Tibial nerve (tissue), 4 donors: Measurements from ENCODE around the gene MASP1. TPM values are rescaled to one million over a fixed set of nuclear protein-coding genes. Genes with fewer than 3 reads are reported as not detected.

Experiments used
- DNase-seq, 2 donors: peaks; one replicate each; pipeline ENCODE4 v3.0.0-alpha.2; 2019; ENCODE audit warnings: low spot score in 2 of 2
- H3K27ac ChIP-seq, 4 donors: fragments of 200-600 bp; sonication (generic) in 3 of 4; one replicate each; pipeline ENCODE4 v1.5.1; 2017 to 2019; ENCODE audit warnings: mild to moderate bottlenecking in 1 of 4
- H3K27me3 ChIP-seq, 2 donors: fragments of 200-600 bp; sonication (generic) in 1 of 2; one replicate each; pipeline versions ENCODE4 v1.5.1 to v1.6.0; 2017 to 2019
- H3K36me3 ChIP-seq, 3 donors: fragments of 200-600 bp; sonication (generic); one replicate each; pipeline ENCODE4 v1.5.1; 2018 to 2019
- H3K4me1 ChIP-seq, 4 donors: fragments of 200-600 bp; sonication (generic) in 3 of 4; one replicate each; pipeline ENCODE4 v1.5.1; 2017 to 2019
- H3K4me3 ChIP-seq, 4 donors: fragments of 200-600 bp; sonication (generic) in 3 of 4; one replicate each; pipeline ENCODE4 v1.5.1; 2017 to 2019; ENCODE audit warnings: mild to moderate bottlenecking in 1 of 4, moderate library complexity in 1 of 4
- H3K9me3 ChIP-seq, 4 donors: fragments of 200-600 bp; sonication (generic) in 3 of 4; one replicate each; pipeline ENCODE4 v1.5.1; 2017 to 2019
- CTCF ChIP-seq, 5 experiments: fragments of 200-600 bp in 3 of 5; fragments of 450-650 bp in 2 of 5; sonication (generic) in 3 of 5; IDR thresholded peaks; one replicate each; pipeline ENCODE4 v1.5.1; 2016 to 2019; ENCODE audit warnings: antibody characterized with exemption in 5 of 5, mild to moderate bottlenecking in 3 of 5, moderate library complexity in 2 of 5
- EP300 ChIP-seq, 2 donors: sonication (generic); formaldehyde crosslinking; IDR thresholded peaks; one replicate each; pipeline ENCODE4 v1.6.1; 2017; ENCODE audit warnings: antibody characterized with exemption in 2 of 2, mild to moderate bottlenecking in 1 of 2
- POLR2A ChIP-seq, 2 donors: fragments of 450-650 bp; IDR thresholded peaks; one replicate each; pipeline ENCODE4 v1.6.1; 2017; ENCODE audit warnings: antibody characterized with exemption in 2 of 2, mild to moderate bottlenecking in 2 of 2, moderate library complexity in 2 of 2
- WGBS, 2 donors: methylation state at CpG; one replicate each; pipeline ENCODE4 v1.1.5; 2018; 5-methylcytosine and 5-hydroxymethylcytosine counted together
- total RNA-seq, 4 donors: library from RNA; depleted of rRNA; stranded (reverse); fragments of >200 nt; gene quantifications; one replicate each; pipeline ENCODE4 v1.1.0, GENCODE V29; 2016

Gene MASP1
- total RNA-seq, 4 donors from 2014 or later = 2.0 to 10.9 (median 4.7) TPM

DNA sequence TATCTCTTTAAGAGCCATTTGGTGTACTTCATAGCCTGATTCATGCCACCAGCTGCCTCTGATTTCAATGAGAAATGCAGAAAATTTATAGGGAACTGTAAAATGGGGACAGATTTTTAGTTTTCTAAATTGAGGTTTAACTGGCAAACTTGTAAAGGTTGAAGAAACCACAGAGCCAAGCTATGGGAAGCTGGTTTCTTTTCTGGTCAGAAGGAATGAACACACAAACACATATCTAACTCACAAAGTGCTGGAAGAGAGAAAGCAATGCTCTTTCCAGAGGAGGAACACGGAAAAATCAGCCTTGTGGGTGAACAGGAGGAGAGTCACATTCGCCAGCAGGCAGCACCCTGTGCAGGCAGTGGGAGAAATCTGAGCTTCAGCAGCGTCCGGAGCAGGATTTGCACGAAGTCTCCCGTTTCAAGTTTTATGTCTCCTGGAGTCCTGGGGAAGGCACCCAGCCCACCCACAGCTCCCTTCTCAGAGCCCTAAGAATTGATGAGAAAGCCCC is 481 bp downstream of the MASP1 start:
- no peak for DNase-seq
- Histone ChIP-seq H3K9me3 (no peaks in the 10 kb centered on the region), H3K4me3 (peak overlapping the region; percentile 2 to 32 (median 6)), H3K27ac (peak overlapping the region in 2 of 4 donors; percentile 45 to 69), H3K36me3 (no peaks in the 10 kb centered on the region), H3K27me3 (no peaks in the 10 kb centered on the region), H3K4me1 (peaks cover 0 to 48% (median 7%) of the 10 kb centered on the region in 4 donors)
- WGBS, 2 donors = 19 to 20% methylated on average over 4 to 6 of the region's 6 CpGs
- no peak for TF ChIP-seq POLR2A (IDR thresholded peaks at IDR 0.05)
- no peak for TF ChIP-seq CTCF (IDR thresholded peaks at IDR 0.05)
- TF ChIP-seq EP300 (IDR thresholded peaks at IDR 0.05) = no peak

GRCh38 chr3:187290503-187290902 is 1.0 kb downstream of the MASP1 start:
- Histone ChIP-seq H3K4me1 (peaks cover 0 to 48% (median 7%) of the 10 kb centered on the region in 4 donors), H3K4me3 (no peak overlapping the region), H3K9me3 (no peaks in the 10 kb centered on the region), H3K27ac (peak overlapping the region in 1 of 4 donors; percentile 69), H3K36me3 (no peaks in the 10 kb centered on the region), H3K27me3 (no peaks in the 10 kb centered on the region)
- TF ChIP-seq CTCF (IDR thresholded peaks at IDR 0.05) (no peak), EP300 (IDR thresholded peaks at IDR 0.05) (no peak), POLR2A (IDR thresholded peaks at IDR 0.05) (no peak)
- 69 to 87% methylated on average over 1 of the region's 1 CpG for WGBS, 2 donors
- no peak for DNase-seq

DNA sequence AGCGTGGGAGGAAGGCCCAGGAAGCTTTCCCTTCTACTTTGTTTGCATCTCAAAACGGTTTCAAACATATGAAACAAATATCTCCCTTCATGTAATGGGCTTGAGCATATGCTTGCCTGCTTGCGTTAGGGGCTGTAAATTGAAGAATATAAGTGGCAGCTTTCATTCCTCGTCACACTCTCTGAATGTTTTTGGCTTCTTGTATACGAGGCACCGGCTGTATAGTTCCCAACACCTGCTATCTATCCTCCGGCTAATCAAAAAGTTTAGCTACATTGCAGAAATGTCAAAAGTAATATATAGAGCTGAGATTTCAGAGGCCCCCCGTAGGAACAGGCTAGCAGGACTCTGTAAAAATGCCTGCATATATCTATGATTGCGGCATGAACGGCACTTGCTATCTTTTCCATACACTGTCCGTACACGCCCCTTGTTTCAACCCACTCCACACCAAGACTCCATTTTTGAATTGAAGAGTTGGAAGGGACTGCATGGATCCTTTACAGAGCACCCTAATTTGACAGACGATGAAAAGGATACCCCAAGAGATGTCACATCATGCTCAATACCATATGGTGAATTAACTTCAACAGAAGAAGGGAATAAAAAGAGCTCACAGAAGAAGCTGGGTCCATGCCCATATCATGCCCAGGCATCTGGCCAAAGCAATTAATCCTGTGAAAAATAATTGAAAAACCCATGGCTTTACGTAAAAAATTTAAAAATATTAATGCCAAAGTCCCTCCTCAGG is 2.5 kb downstream of the MASP1 start:
- WGBS, 2 donors = 75 to 80% methylated on average over 14 of the region's 14 CpGs
- Histone ChIP-seq H3K4me1 (peaks cover 0 to 48% (median 7%) of the 10 kb centered on the region in 4 donors), H3K9me3 (no peaks in the 10 kb centered on the region), H3K27me3 (no peaks in the 10 kb centered on the region), H3K27ac (no peak overlapping the region), H3K36me3 (no peaks in the 10 kb centered on the region), H3K4me3 (no peak overlapping the region)
- no peak for DNase-seq
- no peak for TF ChIP-seq CTCF (IDR thresholded peaks at IDR 0.05)
- no peak for TF ChIP-seq POLR2A (IDR thresholded peaks at IDR 0.05)

GRCh38 chr3:187288131-187288854 is 3.2 kb downstream of the MASP1 start:
- 36 to 43% methylated on average over 8 of the region's 8 CpGs for WGBS, 2 donors
- peak in 1 of 2 donors; percentile 46 for TF ChIP-seq EP300 (IDR thresholded peaks at IDR 0.05)
- TF ChIP-seq POLR2A (IDR thresholded peaks at IDR 0.05) = no peak
- no peak for TF ChIP-seq CTCF (IDR thresholded peaks at IDR 0.05)
- Histone ChIP-seq H3K36me3 (no peaks in the 10 kb centered on the region), H3K27me3 (no peaks in the 10 kb centered on the region), H3K27ac (no peak overlapping the region), H3K4me3 (no peak overlapping the region), H3K4me1 (peaks cover 0 to 48% (median 7%) of the 10 kb centered on the region in 4 donors), H3K9me3 (no peaks in the 10 kb centered on the region)
- no peak for DNase-seq

DNA sequence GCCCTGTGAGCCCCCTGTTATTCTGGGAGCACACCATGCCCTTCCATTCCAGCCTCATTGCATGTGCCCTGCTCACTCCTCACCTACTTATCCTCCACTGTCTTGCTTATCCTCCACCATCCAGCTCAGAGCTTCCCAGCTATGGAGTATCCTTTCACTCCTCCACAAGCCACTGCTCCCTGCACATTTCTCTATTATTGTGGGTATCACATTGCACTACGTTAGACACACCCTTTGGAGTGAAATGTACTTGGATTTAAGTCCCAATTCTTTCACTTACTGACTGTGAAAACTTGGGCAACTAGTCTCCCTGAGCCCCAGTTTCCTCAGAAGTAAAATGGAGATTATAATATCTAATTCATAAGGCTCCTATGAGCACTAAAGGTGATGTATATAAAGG is 4.3 kb downstream of the MASP1 start:
- H3K4me3 ChIP-seq = no peak overlapping the region
- DNase-seq = no peak
- 51 to 54% methylated on average over 1 of the region's 1 CpG for WGBS, 2 donors
- no peak for TF ChIP-seq EP300 (IDR thresholded peaks at IDR 0.05)
- no peak for TF ChIP-seq POLR2A (IDR thresholded peaks at IDR 0.05)
- TF ChIP-seq CTCF (IDR thresholded peaks at IDR 0.05) = no peak
- peaks cover 0 to 48% (median 7%) of the 10 kb centered on the region in 4 donors for H3K4me1 ChIP-seq
- H3K27ac ChIP-seq = no peak overlapping the region
- H3K27me3 ChIP-seq = no peaks in the 10 kb centered on the region
- no peaks in the 10 kb centered on the region for H3K36me3 ChIP-seq
- no peaks in the 10 kb centered on the region for H3K9me3 ChIP-seq
